OCI-LY1 (cell line): ENCODE data around the gene GLDC.

Experiments used
- H2AFZ ChIP-seq: fragments of 200-600 bp; sonication (generic), shearing (Covaris generic); 2 replicates; pipeline ENCODE4 v1.6.0; 2014; ENCODE audit warnings: antibody characterized with exemption, mild to moderate bottlenecking, low read length
- H3F3A ChIP-seq: fragments of 200-600 bp; sonication (generic), shearing (Covaris generic); 2 replicates; pipeline ENCODE4 v1.6.0; 2014; ENCODE audit warnings: mild to moderate bottlenecking, antibody characterized with exemption, low read length, moderate library complexity; ENCODE audit not compliant: insufficient read depth
- H3K27ac ChIP-seq: fragments of 200-600 bp; sonication (generic); 2 replicates; pipeline ENCODE4 v1.5.1; 2014; ENCODE audit warnings: low read length, mixed run types, mild to moderate bottlenecking, low read depth; ENCODE audit not compliant: poor library complexity, severe bottlenecking
- H3K27me3 ChIP-seq: fragments of 200-600 bp; sonication (generic); 2 replicates; pipeline ENCODE4 v1.6.0; 2014; ENCODE audit warnings: antibody characterized with exemption, mild to moderate bottlenecking, low read length, moderate library complexity; ENCODE audit not compliant: insufficient read depth
- H3K36me3 ChIP-seq: fragments of 200-600 bp; sonication (generic); 2 replicates; pipeline ENCODE4 v1.6.1; 2014; ENCODE audit warnings: mild to moderate bottlenecking, antibody characterized with exemption, low read length, moderate library complexity, mixed read lengths; ENCODE audit not compliant: insufficient read depth
- H3K4me1 ChIP-seq: fragments of 200-600 bp; sonication (generic); 2 replicates; pipeline ENCODE4 v1.5.1; 2014; ENCODE audit warnings: mild to moderate bottlenecking, low read length, moderate library complexity; ENCODE audit not compliant: insufficient read depth, severe bottlenecking
- H3K4me2 ChIP-seq: fragments of 200-600 bp; sonication (generic), shearing (Covaris generic); 2 replicates; pipeline ENCODE4 v1.6.1; 2014; ENCODE audit warnings: low read length
- H3K4me3 ChIP-seq: fragments of 200-600 bp; sonication (generic); 2 replicates; pipeline ENCODE4 v1.5.1; 2014; ENCODE audit warnings: low read length, low read depth, mild to moderate bottlenecking, mixed read lengths; ENCODE audit not compliant: poor library complexity, severe bottlenecking
- H3K79me2 ChIP-seq: fragments of 200-600 bp; shearing (Covaris generic); 2 replicates; pipeline ENCODE4 v1.6.1; 2016; ENCODE audit warnings: mixed run types, low read length, mixed read lengths; ENCODE audit not compliant: insufficient read depth
- H3K9ac ChIP-seq: fragments of 200-600 bp; sonication (generic), shearing (Covaris generic); 2 replicates; pipeline ENCODE4 v1.6.1; 2014; ENCODE audit warnings: mild to moderate bottlenecking, low read length, mixed read lengths
- H3K9me2 ChIP-seq: fragments of 200-600 bp; sonication (generic), shearing (Covaris generic); 2 replicates; pipeline ENCODE4 v1.6.1; 2014; ENCODE audit warnings: low read depth, mild to moderate bottlenecking, low read length, mixed read lengths
- H3K9me3 ChIP-seq: fragments of 200-600 bp; shearing (Covaris generic); 2 replicates; pipeline ENCODE4 v1.6.1; 2014; ENCODE audit warnings: low read length, mixed read lengths
- H4K20me1 ChIP-seq: fragments of 200-600 bp; sonication (generic), shearing (Covaris generic); 2 replicates; pipeline ENCODE4 v1.6.0; 2016; ENCODE audit warnings: mild to moderate bottlenecking, low read length; ENCODE audit not compliant: insufficient read depth
- EZH2 ChIP-seq: fragments of 200-600 bp; sonication (generic), shearing (Covaris generic); IDR thresholded peaks from 2 replicates; pipeline ENCODE4 v1.8.0; 2017; ENCODE audit warnings: borderline replicate concordance, mixed run types, mild to moderate bottlenecking, antibody characterized with exemption, low read length, moderate library complexity, mixed read lengths
- TF ChIP-seq, protein P1 (sequence below): fragments of 200-600 bp; sonication (generic), shearing (Covaris generic); IDR thresholded peaks from 2 replicates; pipeline ENCODE4 v1.5.1; 2017; ENCODE audit warnings: mild to moderate bottlenecking, antibody characterized with exemption, low read length, moderate library complexity, mixed read lengths

GLDC gene

DNA sequence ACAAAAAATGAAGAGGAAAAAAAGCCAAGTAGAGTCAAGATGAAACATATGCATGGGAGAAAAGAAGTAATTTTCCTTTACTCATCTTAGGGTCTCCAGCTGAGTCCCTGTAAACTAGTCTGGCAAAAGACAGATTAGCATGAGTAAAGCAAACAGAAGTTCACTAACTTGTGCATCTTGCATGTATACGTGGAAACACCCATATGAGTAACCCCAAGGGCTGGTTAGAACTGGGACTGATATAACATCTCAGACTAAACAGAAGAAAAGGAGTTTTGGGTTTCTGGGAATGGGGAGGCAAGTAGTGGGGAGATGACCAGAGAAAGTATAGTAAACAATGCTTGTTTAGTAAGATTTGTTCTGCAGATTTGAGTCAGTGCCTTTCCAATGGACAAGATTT is 20.1 kb upstream of the GLDC start:
- H3K4me1 ChIP-seq, result no peaks in the 10 kb centered on the region
- H3K27ac ChIP-seq, result no peak overlapping the region
- no peak overlapping the region for H3K9ac ChIP-seq
- H4K20me1 ChIP-seq, result no peaks in the 10 kb centered on the region
- H3K9me3 ChIP-seq, result no peaks in the 10 kb centered on the region
- no peaks in the 10 kb centered on the region for H3K9me2 ChIP-seq
- H3K4me2 ChIP-seq, result no peak overlapping the region
- no peaks in the 10 kb centered on the region for H3K36me3 ChIP-seq
- no peaks in the 10 kb centered on the region for H3K27me3 ChIP-seq
- no peaks in the 10 kb centered on the region for H3K79me2 ChIP-seq
- no peak overlapping the region for H3K4me3 ChIP-seq
- H2AFZ ChIP-seq, result no peak overlapping the region
- TF ChIP-seq EZH2, result no peak
- TF ChIP-seq, protein P1, sequence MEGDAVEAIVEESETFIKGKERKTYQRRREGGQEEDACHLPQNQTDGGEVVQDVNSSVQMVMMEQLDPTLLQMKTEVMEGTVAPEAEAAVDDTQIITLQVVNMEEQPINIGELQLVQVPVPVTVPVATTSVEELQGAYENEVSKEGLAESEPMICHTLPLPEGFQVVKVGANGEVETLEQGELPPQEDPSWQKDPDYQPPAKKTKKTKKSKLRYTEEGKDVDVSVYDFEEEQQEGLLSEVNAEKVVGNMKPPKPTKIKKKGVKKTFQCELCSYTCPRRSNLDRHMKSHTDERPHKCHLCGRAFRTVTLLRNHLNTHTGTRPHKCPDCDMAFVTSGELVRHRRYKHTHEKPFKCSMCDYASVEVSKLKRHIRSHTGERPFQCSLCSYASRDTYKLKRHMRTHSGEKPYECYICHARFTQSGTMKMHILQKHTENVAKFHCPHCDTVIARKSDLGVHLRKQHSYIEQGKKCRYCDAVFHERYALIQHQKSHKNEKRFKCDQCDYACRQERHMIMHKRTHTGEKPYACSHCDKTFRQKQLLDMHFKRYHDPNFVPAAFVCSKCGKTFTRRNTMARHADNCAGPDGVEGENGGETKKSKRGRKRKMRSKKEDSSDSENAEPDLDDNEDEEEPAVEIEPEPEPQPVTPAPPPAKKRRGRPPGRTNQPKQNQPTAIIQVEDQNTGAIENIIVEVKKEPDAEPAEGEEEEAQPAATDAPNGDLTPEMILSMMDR, result no peak
- no peaks in the 10 kb centered on the region for H3F3A ChIP-seq

DNA sequence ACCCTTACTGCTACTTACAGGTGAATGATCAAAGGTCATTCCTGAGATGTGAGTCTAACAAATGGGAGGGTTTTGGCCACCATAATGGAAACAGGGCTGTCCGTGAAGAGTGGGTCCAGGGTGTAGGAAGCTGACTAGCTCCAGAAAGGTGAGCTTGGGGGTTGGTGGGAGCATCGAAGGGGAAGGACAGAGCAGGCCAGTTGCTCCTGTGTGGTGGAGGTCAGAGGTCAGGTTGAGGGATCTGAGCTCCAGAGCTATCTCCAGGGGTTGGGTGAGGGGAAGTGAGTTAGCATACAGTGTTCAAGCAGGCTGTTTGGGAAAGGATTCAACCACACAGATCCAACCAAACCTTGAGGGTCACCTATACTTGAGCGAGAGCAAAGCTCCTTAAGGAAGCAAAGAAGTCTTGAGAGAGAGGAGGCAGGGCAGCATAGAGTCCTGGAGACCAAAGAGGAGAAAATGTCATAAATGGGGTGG is 18.7 kb upstream of the GLDC start:
- H3K4me1 ChIP-seq, result no peaks in the 10 kb centered on the region
- no peak overlapping the region for H2AFZ ChIP-seq
- TF ChIP-seq EZH2, result no peak
- TF ChIP-seq, protein P1, result no peak
- no peaks in the 10 kb centered on the region for H3K9me3 ChIP-seq
- H3K4me3 ChIP-seq, result no peak overlapping the region
- no peak overlapping the region for H3K27ac ChIP-seq
- no peaks in the 10 kb centered on the region for H3K36me3 ChIP-seq
- no peak overlapping the region for H3K9ac ChIP-seq
- no peaks in the 10 kb centered on the region for H3K27me3 ChIP-seq
- no peak overlapping the region for H3K4me2 ChIP-seq
- H3K79me2 ChIP-seq, result no peaks in the 10 kb centered on the region
- H3K9me2 ChIP-seq, result no peaks in the 10 kb centered on the region
- H4K20me1 ChIP-seq, result no peaks in the 10 kb centered on the region
- H3F3A ChIP-seq, result no peaks in the 10 kb centered on the region

DNA sequence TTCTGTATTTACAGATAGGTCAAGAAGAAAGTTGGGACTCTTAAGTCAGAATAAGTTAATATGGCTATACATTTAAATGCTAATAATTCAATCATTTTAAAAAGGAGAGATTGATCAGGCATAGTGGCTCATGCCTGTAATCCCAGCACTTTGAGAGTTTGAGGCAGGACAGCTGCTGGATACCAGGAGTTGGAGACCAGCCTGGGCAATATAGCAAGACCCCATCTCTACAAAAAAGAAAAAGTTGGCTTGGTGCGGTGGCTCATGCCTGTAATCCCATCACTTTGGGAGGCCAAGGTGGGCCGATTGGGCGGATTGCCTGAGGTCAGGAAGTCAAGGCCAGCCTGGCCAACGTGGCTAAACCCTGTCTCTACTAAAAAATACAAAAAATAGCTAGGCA is 15.0 kb upstream of the GLDC start:
- no peak overlapping the region for H3K4me3 ChIP-seq

More for the DNA sequence above, 15.0 kb upstream of the GLDC start:
- Histone ChIP-seq H3K9ac (no peak overlapping the region), H3K79me2 (no peaks in the 10 kb centered on the region), H3F3A (no peaks in the 10 kb centered on the region), H3K4me2 (no peak overlapping the region), H3K4me1 (peaks cover under 1% of the 10 kb centered on the region), H3K36me3 (no peaks in the 10 kb centered on the region), H3K27ac (no peak overlapping the region), H3K27me3 (no peaks in the 10 kb centered on the region), H3K9me2 (no peaks in the 10 kb centered on the region), H4K20me1 (no peaks in the 10 kb centered on the region), H2AFZ (no peak overlapping the region), H3K9me3 (no peaks in the 10 kb centered on the region)
- TF ChIP-seq, protein P1, result no peak
- no peak for TF ChIP-seq EZH2
